ENCODE results near the gene DLGAP1.

- TF ChIP-seq CTCF (IDR thresholded peaks at IDR 0.05; ENCODE audit: poor library complexity) (no peak), EZH2phosphoT487 (IDR thresholded peaks at IDR 0.05; ENCODE audit: low read depth, severe bottlenecking, unreplicated experiment) (no peak), EZH2 (IDR thresholded peaks at IDR 0.05; ENCODE audit: borderline replicate concordance) (no peak)
These were observed 901.0 kb downstream of the DLGAP1 start for GRCh38 chr18:3554091-3554601.
